PC-3 (cell line): ENCODE results near the gene CCDC92.

Experiments
- CTCF ChIP-seq: fragments of 300-600 bp; sonication (generic); conservative IDR thresholded peaks from 2 replicates; pipeline ENCODE4 v1.5.1; 2017; ENCODE audit warnings: antibody characterized with exemption, low read depth, mild to moderate bottlenecking, low read length
- EZH2 ChIP-seq: fragments of 300-600 bp; sonication (generic); IDR thresholded peaks from one replicate; pipeline ENCODE4 v1.6.1; 2017; ENCODE audit warnings: antibody characterized with exemption, mild to moderate bottlenecking, low read length; ENCODE audit not compliant: unreplicated experiment
- EZH2phosphoT487 ChIP-seq: fragments of 300-600 bp; sonication (generic); IDR thresholded peaks from 2 replicates; pipeline ENCODE4 v1.6.1; 2018; ENCODE audit warnings: mild to moderate bottlenecking, antibody characterized with exemption, low read length, borderline replicate concordance

- TF ChIP-seq CTCF (no peak), EZH2 (no peak), EZH2phosphoT487 (no peak)
These were observed 48.7 kb downstream of the CCDC92 start for GRCh38 chr12:123923927-123924326.
